Lung (tissue), 12 donors: ENCODE data around the gene ASCC3. TPM values are rescaled to one million over a fixed set of nuclear protein-coding genes. Genes with fewer than 3 reads are reported as not detected.

Experiments
- ATAC-seq: fragments of 200-7000 bp; cut with Tn5 transposase; one replicate; pipeline ENCODE4 v1.9.1; 2020; ENCODE audit warnings: moderate number of reproducible peaks; ENCODE audit not compliant: insufficient read depth, low FRiP score
- DNase-seq, 3 donors: peaks; one replicate each; pipeline ENCODE4 v3.0.0-alpha.2; 2013 to 2017
- H3K27ac ChIP-seq, 2 donors: one replicate each; pipeline ENCODE4 v1.5.1; 2013; ENCODE audit warnings: mild to moderate bottlenecking in 2 of 2, moderate library complexity in 2 of 2, control low read depth in 1 of 2, inconsistent platforms in 1 of 2, low read depth in 1 of 2, low read length in 1 of 2
- H3K27me3 ChIP-seq, 3 donors: one replicate each; pipeline ENCODE4 v1.5.1; 2013; ENCODE audit warnings: low read length in 2 of 3; ENCODE audit not compliant: control insufficient read depth in 3 of 3, insufficient read depth in 3 of 3
- H3K36me3 ChIP-seq, 4 donors: one replicate each; pipeline ENCODE4 v1.5.1; 2013; ENCODE audit warnings: low read length in 4 of 4, mild to moderate bottlenecking in 1 of 4, moderate library complexity in 1 of 4; ENCODE audit not compliant: control insufficient read depth in 4 of 4, insufficient read depth in 4 of 4
- H3K4me1 ChIP-seq, 5 donors: one replicate each; pipeline ENCODE4 v1.5.1; 2013; ENCODE audit warnings: low read length in 5 of 5, mild to moderate bottlenecking in 2 of 5, moderate library complexity in 1 of 5; ENCODE audit not compliant: control insufficient read depth in 5 of 5, insufficient read depth in 5 of 5
- H3K4me3 ChIP-seq: one replicate; pipeline ENCODE4 v1.5.1; 2013; ENCODE audit warnings: mild to moderate bottlenecking, control low read depth, moderate library complexity
- H3K9ac ChIP-seq, 2 donors: one replicate each; pipeline ENCODE4 v1.5.1; 2013; ENCODE audit warnings: low read length in 2 of 2, control low read depth in 1 of 2; ENCODE audit not compliant: insufficient read depth in 1 of 2
- H3K9me3 ChIP-seq, 4 donors: one replicate each; pipeline ENCODE4 v1.5.1; 2013; ENCODE audit warnings: low read length in 3 of 4, mild to moderate bottlenecking in 1 of 4, moderate library complexity in 1 of 4; ENCODE audit not compliant: control insufficient read depth in 4 of 4, insufficient read depth in 3 of 4
- CTCF ChIP-seq: IDR thresholded peaks from 2 replicates; pipeline ENCODE4 v1.5.1; 2012; ENCODE audit warnings: mild to moderate bottlenecking; ENCODE audit errors: control extremely low read depth, extremely low read depth
- WGBS, 2 donors: extraction: QIAGEN DNeasy Blood & Tissue Kit; methylation state at CpG; one replicate each; pipeline ENCODE4 v1.1.7; 2013; 5-methylcytosine and 5-hydroxymethylcytosine counted together
- polyA plus RNA-seq, 2 donors: library from polyadenylated mRNA; stranded (reverse); fragments of 200-250 nt; gene quantifications; one replicate each; pipeline ENCODE4 v1.2.1, GENCODE V29; 2013
- total RNA-seq, 2 donors: library from RNA; depleted of rRNA in 1 of 2; stranded (reverse); fragments of >200 nt in 1 of 2; gene quantifications; one replicate each; pipeline ENCODE4 v1.2.1, GENCODE V29; 2014 to 2021
- donor health status: control.
- donor health status: control.
- donor health status: Bipolar disorder and iron deficiency.
- donor health status: healthy.
- donor health status: DM: yes; HTN: yes; CAD: no.

The ASCC3 gene
- total and polyA plus RNA-seq, 4 donors = 5.3 to 49.2 (median 22.0) TPM

- Histone ChIP-seq H3K27ac (no peak overlapping the region), H3K36me3 (peaks cover 0 to 6% (median 4%) of the 10 kb centered on the region in 4 donors), H3K9me3 (peaks cover 0 to 3% (median 2%) of the 10 kb centered on the region in 4 donors), H3K4me3 (no peak overlapping the region), H3K9ac (no peak overlapping the region), H3K27me3 (no peaks in the 10 kb centered on the region), H3K4me1 (no peaks in the 10 kb centered on the region)
- no peak for ATAC-seq
- no peak for DNase-seq
- TF ChIP-seq CTCF = no peak
- 98% methylated on average over 3 of the region's 3 CpGs for WGBS, 2 donors
Observed at GRCh38 chr6:100620085-100620840, 260.9 kb downstream of the ASCC3 start.

- WGBS, 2 donors = 88 to 92% methylated on average over 4 of the region's 4 CpGs
- no peak for DNase-seq
- Histone ChIP-seq H3K36me3 (peaks cover 0 to 6% (median 3%) of the 10 kb centered on the region in 4 donors), H3K27ac (no peak overlapping the region), H3K4me3 (no peak overlapping the region), H3K9me3 (peaks cover 0 to 3% (median 2%) of the 10 kb centered on the region in 4 donors), H3K9ac (no peak overlapping the region), H3K27me3 (no peaks in the 10 kb centered on the region), H3K4me1 (no peaks in the 10 kb centered on the region)
- no peak for ATAC-seq
- TF ChIP-seq CTCF = no peak
Observed at GRCh38 chr6:100618351-100618671, 262.8 kb downstream of the ASCC3 start.

GRCh38 chr6:100617633-100618350 lies 263.3 kb downstream of the ASCC3 start:
- Histone ChIP-seq H3K9ac (no peak overlapping the region), H3K9me3 (peaks cover 0 to 3% (median 2%) of the 10 kb centered on the region in 4 donors)

More at GRCh38 chr6:100617633-100618350, 263.3 kb downstream of the ASCC3 start:
- H3K27ac ChIP-seq = no peak overlapping the region
- no peaks in the 10 kb centered on the region for H3K4me1 ChIP-seq
- WGBS, 2 donors = 56 to 82% methylated on average over 4 of the region's 4 CpGs
- no peak overlapping the region for H3K4me3 ChIP-seq
- no peak for TF ChIP-seq CTCF
- no peak for DNase-seq
- H3K27me3 ChIP-seq = no peaks in the 10 kb centered on the region
- ATAC-seq = no peak
- H3K36me3 ChIP-seq = peaks cover 0 to 6% (median 3%) of the 10 kb centered on the region in 4 donors
